Esophagus muscularis mucosa (tissue), 3 donors: ENCODE measurements around the gene MTERF4.

Experiments used
- CTCF ChIP-seq, 3 experiments: fragments of 200-600 bp in 2 of 3; fragments of 450-650 bp in 1 of 3; sonication (generic) in 2 of 3; IDR thresholded peaks; one replicate each; pipeline ENCODE4 v1.5.1; 2017 to 2019; ENCODE audit warnings: antibody characterized with exemption in 3 of 3, mild to moderate bottlenecking in 2 of 3, moderate library complexity in 1 of 3
- POLR2AphosphoS5 ChIP-seq, 2 donors: sonication (generic); formaldehyde crosslinking; IDR thresholded peaks; one replicate each; pipeline ENCODE4 v1.6.1; 2017; ENCODE audit warnings: antibody characterized with exemption in 2 of 2

GRCh38 chr2:241080405-241081189 is 21.5 kb downstream of the MTERF4 start:
- no peak for TF ChIP-seq CTCF (IDR thresholded peaks at IDR 0.05)
- TF ChIP-seq POLR2AphosphoS5 (IDR thresholded peaks at IDR 0.05) = no peak
